HuH-7 (cell line): ENCODE data around the gene SBF2.

ENCODE experiments used
- DNase-seq: peaks from one replicate; pipeline ENCODE4 v3.0.0; 2011; ENCODE audit warnings: low spot score

The SBF2 gene

GRCh38 chr11:9851366-9851765 is 442.7 kb downstream of the SBF2 start:
- DNase-seq, result no peak

GRCh38 chr11:9850224-9850895 is 443.7 kb downstream of the SBF2 start:
- DNase-seq, result no peak

GRCh38 chr11:9849389-9849788 is 444.6 kb downstream of the SBF2 start:
- no peak for DNase-seq

- no peak for DNase-seq
These were observed 446.4 kb downstream of the SBF2 start for GRCh38 chr11:9847636-9848035.

GRCh38 chr11:9842923-9843322 is 451.1 kb downstream of the SBF2 start:
- no peak for DNase-seq

GRCh38 chr11:9840460-9841004 is 453.5 kb downstream of the SBF2 start:
- DNase-seq, result no peak

GRCh38 chr11:9839550-9839949 is 454.5 kb downstream of the SBF2 start:
- no peak for DNase-seq

GRCh38 chr11:9838961-9839360 is 455.1 kb downstream of the SBF2 start:
- DNase-seq, result no peak

GRCh38 chr11:9838229-9838628 is 455.8 kb downstream of the SBF2 start:
- DNase-seq, result no peak

GRCh38 chr11:9834291-9834690 is 459.7 kb downstream of the SBF2 start:
- DNase-seq, result no peak

GRCh38 chr11:9831122-9831521 is 462.9 kb downstream of the SBF2 start:
- DNase-seq, result no peak

- no peak for DNase-seq
These were observed 466.3 kb downstream of the SBF2 start for GRCh38 chr11:9827708-9828107.

GRCh38 chr11:9826390-9826789 is 467.6 kb downstream of the SBF2 start:
- no peak for DNase-seq

GRCh38 chr11:9825895-9826294 is 468.1 kb downstream of the SBF2 start:
- DNase-seq, result no peak

- no peak for DNase-seq
These were observed 468.7 kb downstream of the SBF2 start for GRCh38 chr11:9825315-9825714.

- DNase-seq, result no peak
These were observed 470.1 kb downstream of the SBF2 start for GRCh38 chr11:9823887-9824385.

GRCh38 chr11:9823439-9823838 is 470.6 kb downstream of the SBF2 start:
- DNase-seq, result no peak

- DNase-seq, result no peak
These were observed 472.8 kb downstream of the SBF2 start for GRCh38 chr11:9821008-9821752.

GRCh38 chr11:9820260-9820659 is 473.8 kb downstream of the SBF2 start:
- no peak for DNase-seq

GRCh38 chr11:9817191-9817590 is 476.8 kb downstream of the SBF2 start:
- no peak for DNase-seq

GRCh38 chr11:9815486-9816136 is 478.4 kb downstream of the SBF2 start:
- no peak for DNase-seq

GRCh38 chr11:9814108-9814507 is 479.9 kb downstream of the SBF2 start:
- no peak for DNase-seq

GRCh38 chr11:9808943-9809342 is 485.1 kb downstream of the SBF2 start:
- no peak for DNase-seq
